Measurements from ENCODE around the gene NFIA. TPM values are rescaled to one million over a fixed set of nuclear protein-coding genes. Genes with fewer than 3 reads are reported as not detected.

NFIA gene
- total and polyA plus RNA-seq, 2 of the 13 experiments (the other 11 are each of a cell fraction or from before 2014, with no cell fraction given): 14.7 to 28.5 TPM

- TF ChIP-seq ZNF207 (IDR thresholded peaks at IDR 0.05; ENCODE audit: borderline replicate concordance) (no peak), SNAI1 (CRISPR knock-in tag; IDR thresholded peaks at IDR 0.05; ENCODE audit: borderline replicate concordance) (no peak), FOXO1 (CRISPR knock-in tag; IDR thresholded peaks at IDR 0.05) (peak; percentile 34; the same call in 1 of the 2 replicates), ZNF644 (CRISPR knock-in tag; IDR thresholded peaks at IDR 0.05; ENCODE audit: low read depth) (no peak), ZBTB43 (CRISPR knock-in tag; conservative IDR thresholded peaks at IDR 0.05) (no peak), ZFX (CRISPR knock-in tag; IDR thresholded peaks at IDR 0.05; ENCODE audit: low read depth) (0 out of 2 replicates have a peak, but pooled peaks have one; percentile 18), TERF1 (CRISPR knock-in tag; IDR thresholded peaks at IDR 0.05) (no peak), ZNF781 (CRISPR knock-in tag; IDR thresholded peaks at IDR 0.05; ENCODE audit: borderline replicate concordance, not compliant biosample characterization) (no peak), ZBTB46 (CRISPR knock-in tag; IDR thresholded peaks at IDR 0.05; ENCODE audit: borderline replicate concordance) (no peak), MED13 (CRISPR knock-in tag; IDR thresholded peaks at IDR 0.05) (no peak), MLXIP (CRISPR knock-in tag; IDR thresholded peaks at IDR 0.05; ENCODE audit: borderline replicate concordance) (no peak), GRHL1 (CRISPR knock-in tag; conservative IDR thresholded peaks at IDR 0.05) (no peak), ZNF639 (CRISPR knock-in tag; conservative IDR thresholded peaks at IDR 0.05) (no peak), TOPORS (CRISPR knock-in tag; IDR thresholded peaks at IDR 0.05) (no peak), ZNF17 (CRISPR knock-in tag; IDR thresholded peaks at IDR 0.05) (no peak), DR1 (CRISPR knock-in tag; IDR thresholded peaks at IDR 0.05) (no peak), ZBTB3 (CRISPR knock-in tag; IDR thresholded peaks at IDR 0.05; ENCODE audit: borderline replicate concordance, low read depth) (no peak)
Measured at GRCh38 chr1:61053712-61054600, 28.4 kb upstream of the NFIA start (continued).
